ENCODE results near the gene IGLON5.

Gene IGLON5

GRCh38 chr19:51366389-51367254, 55.2 kb downstream of the IGLON5 start:
- peak; percentile 85 for FAIRE-seq

GRCh38 chr19:51367255-51367564, 55.8 kb downstream of the IGLON5 start:
- FAIRE-seq = no peak
- TF ChIP-seq POLR2AphosphoS5 (IDR thresholded peaks at IDR 0.05; ENCODE audit: low read depth, low read length) = no peak

More at GRCh38 chr19:51366389-51367254, 55.2 kb downstream of the IGLON5 start:
- DNase-seq (ENCODE audit: insufficient read length, low spot score) = peak; percentile 96
- TF ChIP-seq SPI1 (IDR thresholded peaks at IDR 0.05; ENCODE audit: low read depth, low read length) (peak; percentile 10; the same call in 1 of the 2 replicates), POLR2AphosphoS5 (IDR thresholded peaks at IDR 0.05; ENCODE audit: low read depth, low read length) (peak; percentile 64), POLR2A (IDR thresholded peaks at IDR 0.05; ENCODE audit: low read depth, low read length) (peak; percentile 80), POU2F2 (IDR thresholded peaks at IDR 0.05; ENCODE audit: low read depth, low read length) (peak; percentile 66; the same call in 1 of the 2 replicates), PAX5 (IDR thresholded peaks at IDR 0.05; ENCODE audit: insufficient read depth, low read length, severe bottlenecking) (no peak), TAF1 (IDR thresholded peaks at IDR 0.05; ENCODE audit: low read depth, low read length) (peak; percentile 57; the same call in 1 of the 2 replicates)

GRCh38 chr19:51367565-51368365, 56.3 kb downstream of the IGLON5 start:
- TF ChIP-seq POLR2AphosphoS5 (IDR thresholded peaks at IDR 0.05; ENCODE audit: low read depth, low read length) (peak; percentile 20; the same call in 1 of the 2 replicates), POLR2A (IDR thresholded peaks at IDR 0.05; ENCODE audit: low read depth, low read length) (no peak)
- peak; percentile 98 for FAIRE-seq
- DNase-seq (ENCODE audit: insufficient read length, low spot score) = peak; percentile 97

More at GRCh38 chr19:51367255-51367564, 55.8 kb downstream of the IGLON5 start:
- no peak for DNase-seq (ENCODE audit: insufficient read length, low spot score)

GRCh38 chr19:51368366-51369282, 57.2 kb downstream of the IGLON5 start, which contains the start of gene CLDND2:
TSS of gene CLDND2 (minus strand) at chr19:51369003. CDS start at chr19:51368577, 426 bp downstream.
- no peak for FAIRE-seq
- TF ChIP-seq POLR2A (IDR thresholded peaks at IDR 0.05; ENCODE audit: low read depth, low read length) (no peak), TAF1 (IDR thresholded peaks at IDR 0.05; ENCODE audit: low read depth, low read length) (no peak), POU2F2 (IDR thresholded peaks at IDR 0.05; ENCODE audit: low read depth, low read length) (peak; percentile 28; the same call in 1 of the 2 replicates), POLR2AphosphoS5 (IDR thresholded peaks at IDR 0.05; ENCODE audit: low read depth, low read length) (no peak)
- DNase-seq (ENCODE audit: insufficient read length, low spot score) = no peak

GRCh38 chr19:51370230-51370629, 58.8 kb downstream of the IGLON5 start:
- TF ChIP-seq POLR2AphosphoS5 (IDR thresholded peaks at IDR 0.05; ENCODE audit: low read depth, low read length) (no peak), POLR2A (IDR thresholded peaks at IDR 0.05; ENCODE audit: low read depth, low read length) (no peak), PAX5 (IDR thresholded peaks at IDR 0.05; ENCODE audit: insufficient read depth, low read length, severe bottlenecking) (no peak), SPI1 (IDR thresholded peaks at IDR 0.05; ENCODE audit: low read depth, low read length) (no peak), TAF1 (IDR thresholded peaks at IDR 0.05; ENCODE audit: low read depth, low read length) (no peak), POU2F2 (IDR thresholded peaks at IDR 0.05; ENCODE audit: low read depth, low read length) (no peak)
- FAIRE-seq (no peak), DNase-seq (ENCODE audit: insufficient read length, low spot score) (no peak)

GRCh38 chr19:51371186-51371690, 59.8 kb downstream of the IGLON5 start:
- TF ChIP-seq POLR2AphosphoS5 (IDR thresholded peaks at IDR 0.05; ENCODE audit: low read depth, low read length) (no peak), POLR2A (IDR thresholded peaks at IDR 0.05; ENCODE audit: low read depth, low read length) (no peak), POU2F2 (IDR thresholded peaks at IDR 0.05; ENCODE audit: low read depth, low read length) (no peak)
- FAIRE-seq (no peak), DNase-seq (ENCODE audit: insufficient read length, low spot score) (no peak)

- TF ChIP-seq TAF1 (IDR thresholded peaks at IDR 0.05; ENCODE audit: low read depth, low read length) = no peak
- no peak for TF ChIP-seq SPI1 (IDR thresholded peaks at IDR 0.05; ENCODE audit: low read depth, low read length)
- TF ChIP-seq POU2F2 (IDR thresholded peaks at IDR 0.05; ENCODE audit: low read depth, low read length) = no peak
- no peak for TF ChIP-seq PAX5 (IDR thresholded peaks at IDR 0.05; ENCODE audit: insufficient read depth, low read length, severe bottlenecking)
- TF ChIP-seq POLR2A (IDR thresholded peaks at IDR 0.05; ENCODE audit: low read depth, low read length) = no peak
- no peak for TF ChIP-seq POLR2AphosphoS5 (IDR thresholded peaks at IDR 0.05; ENCODE audit: low read depth, low read length)
- DNase-seq (ENCODE audit: insufficient read length, low spot score) = no peak
- FAIRE-seq = peak; percentile 40
These were observed 60.7 kb downstream of the IGLON5 start for GRCh38 chr19:51372021-51372648.

GRCh38 chr19:51372649-51373504, 61.4 kb downstream of the IGLON5 start, which contains the start of gene NKG7:
TSS of gene NKG7 (minus strand) at chr19:51372654. CDS start at chr19:51372535, 119 bp downstream.
- peak; percentile 91 for FAIRE-seq
- peak; percentile 67 for TF ChIP-seq SPI1 (IDR thresholded peaks at IDR 0.05; ENCODE audit: low read depth, low read length)
- TF ChIP-seq TAF1 (IDR thresholded peaks at IDR 0.05; ENCODE audit: low read depth, low read length) = peak; percentile 28; the same call in 1 of the 2 replicates
- peak; percentile 56; the same call in 1 of the 2 replicates for TF ChIP-seq POU2F2 (IDR thresholded peaks at IDR 0.05; ENCODE audit: low read depth, low read length)
- TF ChIP-seq POLR2AphosphoS5 (IDR thresholded peaks at IDR 0.05; ENCODE audit: low read depth, low read length) = no peak
- no peak for DNase-seq (ENCODE audit: insufficient read length, low spot score)

Data from GM12891 (cell line).